HG03108 (cell line): ENCODE data around the gene PRKAR1B.
"Not testable (repeated sequence)": the region's sequence is repeated elsewhere in the genome, so short reads cannot be mapped to it uniquely, and the experiment has no call there.

Experiments
- ATAC-seq: cut with Tn5 transposase; IDR thresholded peaks from one replicate; pipeline ENCODE4 v1.9.1; 2021; ENCODE audit warnings: moderate library complexity; ENCODE audit not compliant: unreplicated experiment

The PRKAR1B gene

GRCh38 chr7:651032-651728 is 75.9 kb downstream of the PRKAR1B start:
- no peak for ATAC-seq

- ATAC-seq = no peak
Measured at GRCh38 chr7:650339-651031, 76.6 kb downstream of the PRKAR1B start.

- ATAC-seq = no peak
Measured at GRCh38 chr7:646951-647350, 80.1 kb downstream of the PRKAR1B start.

GRCh38 chr7:646487-646886 is 80.6 kb downstream of the PRKAR1B start:
- ATAC-seq = no peak

GRCh38 chr7:645606-646005 is 81.5 kb downstream of the PRKAR1B start:
- ATAC-seq = no peak

GRCh38 chr7:644381-645305 is 82.4 kb downstream of the PRKAR1B start:
- no peak for ATAC-seq

- ATAC-seq = no peak
Measured at GRCh38 chr7:641966-642365, 85.1 kb downstream of the PRKAR1B start.

GRCh38 chr7:641269-641671 is 85.8 kb downstream of the PRKAR1B start:
- ATAC-seq = no peak

GRCh38 chr7:638256-639011 is 88.6 kb downstream of the PRKAR1B start:
- ATAC-seq = no peak

GRCh38 chr7:637826-638225 is 89.3 kb downstream of the PRKAR1B start:
- ATAC-seq = no peak

GRCh38 chr7:636396-636795 is 90.7 kb downstream of the PRKAR1B start:
- ATAC-seq = no peak

- not testable (repeated sequence) for ATAC-seq
Measured at GRCh38 chr7:635687-636382, 91.2 kb downstream of the PRKAR1B start.

- ATAC-seq = no peak
Measured at GRCh38 chr7:635227-635626, 91.9 kb downstream of the PRKAR1B start.

- no peak for ATAC-seq
Measured at GRCh38 chr7:633381-634018, 93.6 kb downstream of the PRKAR1B start.

GRCh38 chr7:632831-633210 is 94.3 kb downstream of the PRKAR1B start:
- no peak for ATAC-seq

- no peak for ATAC-seq
Measured at GRCh38 chr7:631964-632830, 94.9 kb downstream of the PRKAR1B start.

GRCh38 chr7:631291-631711 is 95.8 kb downstream of the PRKAR1B start:
- ATAC-seq = no peak

- ATAC-seq = no peak
Measured at GRCh38 chr7:630539-630938, 96.5 kb downstream of the PRKAR1B start.

GRCh38 chr7:630111-630511 is 97.0 kb downstream of the PRKAR1B start:
- ATAC-seq = no peak
